Vagina (tissue), 2 donors: ENCODE data around the gene BTLA. TPM values are rescaled to one million over a fixed set of nuclear protein-coding genes. Genes with fewer than 3 reads are reported as not detected.
"Not testable (repeated sequence)": the region's sequence is repeated elsewhere in the genome, so short reads cannot be mapped to it uniquely, and the experiment has no call there.

Experiments
- DNase-seq, 2 donors: peaks; one replicate each; pipeline ENCODE4 v3.0.0-alpha.2; 2017; ENCODE audit errors: extremely low spot score in 2 of 2
- H3K27ac ChIP-seq: fragments of 200-600 bp; sonication (generic); one replicate; pipeline ENCODE4 v1.5.1; 2019
- H3K27me3 ChIP-seq: fragments of 200-600 bp; sonication (generic); one replicate; pipeline ENCODE4 v1.5.1; 2019
- H3K36me3 ChIP-seq, 2 donors: fragments of 200-600 bp; sonication (generic); one replicate each; pipeline ENCODE4 v1.5.1; 2017 to 2019
- H3K4me1 ChIP-seq: fragments of 200-600 bp; sonication (generic); one replicate; pipeline ENCODE4 v1.5.1; 2019
- H3K4me3 ChIP-seq, 2 donors: fragments of 200-600 bp; sonication (generic); 1 replicate in 1 of 2; 2 replicates in 1 of 2; pipeline ENCODE4 v1.5.1; 2016 to 2019
- H3K9me3 ChIP-seq: fragments of 200-600 bp; sonication (generic); one replicate; pipeline ENCODE4 v1.5.1; 2019
- POLR2A ChIP-seq, 2 donors: fragments of 450-650 bp; IDR thresholded peaks; one replicate each; pipeline ENCODE4 v1.6.1; 2017; ENCODE audit warnings: antibody characterized with exemption in 2 of 2, mild to moderate bottlenecking in 2 of 2, moderate library complexity in 2 of 2
- POLR2AphosphoS5 ChIP-seq, 2 donors: sonication (generic); formaldehyde crosslinking; IDR thresholded peaks; one replicate each; pipeline ENCODE4 v1.9.0; 2017; ENCODE audit warnings: antibody characterized with exemption in 2 of 2, mild to moderate bottlenecking in 2 of 2, low read depth in 1 of 2; ENCODE audit not compliant: insufficient read depth in 1 of 2
- intact Hi-C: fragments of 100-400 bp; cut with DNase I; formaldehyde crosslinking; loops from one replicate; pipeline ENCODE4 v1.15.1; 2023
- total RNA-seq: library from RNA; depleted of rRNA; stranded (reverse); fragments of >200 nt; gene quantifications from one replicate; pipeline ENCODE4 v1.2.3, GENCODE V29; 2016
- TF ChIP-seq, protein P1 (sequence below), 3 experiments: fragments of 450-650 bp in 2 of 3; fragments of 200-600 bp in 1 of 3; sonication (generic) in 1 of 3; IDR thresholded peaks; one replicate each; pipeline ENCODE4 v1.5.1; 2017 to 2019; ENCODE audit warnings: antibody characterized with exemption in 3 of 3, mild to moderate bottlenecking in 2 of 3, moderate library complexity in 2 of 3

BTLA gene
- total RNA-seq, 1 donor from 2014 or later, result 3.2 TPM

DNA sequence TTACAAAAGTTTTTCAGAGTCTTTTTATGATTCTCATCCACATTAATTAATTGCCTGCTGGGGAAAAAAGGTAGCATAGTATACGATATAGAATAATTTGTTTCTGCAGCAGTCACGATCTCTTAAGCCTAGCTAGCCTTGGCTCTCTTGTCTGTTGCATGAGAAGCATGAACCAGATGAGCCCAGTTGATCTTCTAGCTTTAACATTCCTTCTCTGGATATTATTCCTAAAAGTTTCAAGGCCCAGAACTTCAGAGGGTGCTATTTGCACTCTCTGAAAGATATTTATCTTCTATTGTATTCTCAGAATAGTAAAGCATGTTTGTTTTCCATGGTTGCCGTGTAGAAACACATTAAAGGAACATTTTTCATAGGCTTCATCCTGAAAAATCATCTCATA is 69.3 kb downstream of the BTLA start:
- H3K27ac ChIP-seq, result no peak overlapping the region
- H3K4me3 ChIP-seq, result no peak overlapping the region
- intact Hi-C loops, result no loop called here
- DNase-seq, result no peak
- TF ChIP-seq, protein P1, sequence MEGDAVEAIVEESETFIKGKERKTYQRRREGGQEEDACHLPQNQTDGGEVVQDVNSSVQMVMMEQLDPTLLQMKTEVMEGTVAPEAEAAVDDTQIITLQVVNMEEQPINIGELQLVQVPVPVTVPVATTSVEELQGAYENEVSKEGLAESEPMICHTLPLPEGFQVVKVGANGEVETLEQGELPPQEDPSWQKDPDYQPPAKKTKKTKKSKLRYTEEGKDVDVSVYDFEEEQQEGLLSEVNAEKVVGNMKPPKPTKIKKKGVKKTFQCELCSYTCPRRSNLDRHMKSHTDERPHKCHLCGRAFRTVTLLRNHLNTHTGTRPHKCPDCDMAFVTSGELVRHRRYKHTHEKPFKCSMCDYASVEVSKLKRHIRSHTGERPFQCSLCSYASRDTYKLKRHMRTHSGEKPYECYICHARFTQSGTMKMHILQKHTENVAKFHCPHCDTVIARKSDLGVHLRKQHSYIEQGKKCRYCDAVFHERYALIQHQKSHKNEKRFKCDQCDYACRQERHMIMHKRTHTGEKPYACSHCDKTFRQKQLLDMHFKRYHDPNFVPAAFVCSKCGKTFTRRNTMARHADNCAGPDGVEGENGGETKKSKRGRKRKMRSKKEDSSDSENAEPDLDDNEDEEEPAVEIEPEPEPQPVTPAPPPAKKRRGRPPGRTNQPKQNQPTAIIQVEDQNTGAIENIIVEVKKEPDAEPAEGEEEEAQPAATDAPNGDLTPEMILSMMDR (IDR thresholded peaks at IDR 0.05), result no peak
- no peaks in the 10 kb centered on the region for H3K9me3 ChIP-seq
- no peaks in the 10 kb centered on the region for H3K27me3 ChIP-seq
- no peaks in the 10 kb centered on the region for H3K4me1 ChIP-seq
- H3K36me3 ChIP-seq, result no peaks in the 10 kb centered on the region

DNA sequence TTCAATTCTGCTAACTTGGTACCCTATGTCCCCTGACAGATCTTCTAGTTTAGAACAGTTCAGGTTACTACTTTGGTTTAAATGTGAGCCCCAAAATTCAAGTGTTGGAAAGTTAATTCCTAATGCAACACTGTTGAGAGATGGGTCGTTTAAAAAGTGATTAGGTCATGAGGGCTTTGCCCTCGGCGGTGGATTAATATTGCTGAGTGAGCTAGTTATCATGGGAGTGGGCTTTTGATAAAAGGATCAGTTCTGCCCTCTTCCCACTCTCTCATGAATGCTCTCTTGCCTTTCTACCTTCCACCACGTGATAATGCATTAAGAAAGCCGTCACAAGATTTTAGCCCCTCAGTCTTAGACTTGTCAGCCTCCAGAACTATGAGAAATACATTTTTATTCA is 72.1 kb downstream of the BTLA start:
- Histone ChIP-seq H3K4me3 (no peak overlapping the region), H3K27ac (no peak overlapping the region), H3K4me1 (no peaks in the 10 kb centered on the region), H3K36me3 (no peaks in the 10 kb centered on the region), H3K27me3 (no peaks in the 10 kb centered on the region), H3K9me3 (no peaks in the 10 kb centered on the region)
- no peak for DNase-seq
- no peak for TF ChIP-seq POLR2AphosphoS5 (IDR thresholded peaks at IDR 0.05; ENCODE audit: insufficient read depth in 1 of 2, low read depth in 1 of 2)
- no peak for TF ChIP-seq POLR2A (IDR thresholded peaks at IDR 0.05)
- TF ChIP-seq, protein P1 (IDR thresholded peaks at IDR 0.05), result no peak
- intact Hi-C loops, result no loop called here

DNA sequence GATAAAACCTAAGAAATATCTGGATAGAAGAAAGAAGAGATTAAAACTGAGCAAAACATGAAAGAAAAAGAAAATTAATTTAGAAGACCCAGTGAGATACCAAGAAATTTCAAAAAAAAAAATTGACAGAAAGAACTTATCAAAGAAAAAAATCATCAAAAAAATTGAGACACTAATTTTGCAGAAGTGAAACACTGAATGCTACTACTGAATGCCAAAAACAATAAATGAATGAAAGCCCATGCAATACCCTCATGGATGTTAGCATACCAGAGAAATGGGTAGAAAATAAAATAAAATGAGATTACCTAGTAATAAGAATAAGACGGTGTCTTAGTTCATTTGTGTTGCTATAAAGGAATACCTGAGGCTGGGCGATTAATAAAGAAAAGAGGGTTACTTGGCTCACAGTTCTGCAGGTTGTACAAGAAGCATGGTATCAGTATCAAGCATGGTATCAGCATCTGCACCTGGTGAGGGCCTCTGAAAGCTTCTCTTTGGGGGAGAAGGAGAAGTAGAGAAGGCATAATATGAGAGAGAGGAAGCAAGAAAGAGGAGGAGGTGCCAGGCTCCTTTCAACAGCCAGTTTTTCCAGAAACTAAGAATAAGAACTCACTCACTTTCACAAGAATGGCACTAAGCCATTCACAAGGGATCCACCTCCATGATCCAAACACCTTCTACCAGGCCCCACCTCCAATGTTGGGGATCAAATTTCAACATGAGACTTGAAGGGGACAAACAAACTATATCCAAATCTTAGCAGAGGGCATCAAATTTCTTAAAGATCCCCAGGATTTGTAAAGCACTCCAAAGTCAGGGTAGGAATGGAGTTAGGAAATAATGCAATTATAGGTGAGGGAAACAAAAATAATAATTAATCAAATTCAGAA is 73.2 kb downstream of the BTLA start:
- Histone ChIP-seq H3K36me3 (no peaks in the 10 kb centered on the region), H3K9me3 (no peaks in the 10 kb centered on the region), H3K27ac (no peak overlapping the region), H3K4me3 (no peak overlapping the region), H3K4me1 (no peaks in the 10 kb centered on the region), H3K27me3 (no peaks in the 10 kb centered on the region)
- TF ChIP-seq, protein P1 (IDR thresholded peaks at IDR 0.05), result no peak
- no peak for TF ChIP-seq POLR2AphosphoS5 (IDR thresholded peaks at IDR 0.05; ENCODE audit: insufficient read depth in 1 of 2, low read depth in 1 of 2)
- no peak for TF ChIP-seq POLR2A (IDR thresholded peaks at IDR 0.05)
- intact Hi-C loops, result no loop called here
- no peak for DNase-seq

DNA sequence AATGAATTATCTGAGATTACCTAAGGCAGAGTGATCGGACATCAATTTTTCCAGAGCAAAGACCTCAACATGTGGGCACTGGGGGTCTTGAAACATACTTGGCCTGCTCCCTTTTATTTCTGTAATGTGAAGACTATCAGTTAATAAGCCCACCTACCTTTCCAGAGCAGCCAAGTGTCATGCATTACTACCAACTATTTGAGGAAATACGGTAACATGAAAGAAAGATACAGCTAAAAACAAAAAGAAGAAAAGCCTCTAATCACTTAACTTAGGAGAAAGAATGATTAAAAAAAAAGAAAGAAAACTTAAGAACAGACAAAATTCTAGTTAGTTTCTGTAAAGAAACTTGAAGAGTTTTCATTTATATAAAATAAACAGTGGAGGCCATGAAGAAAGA is 73.9 kb downstream of the BTLA start:
- Histone ChIP-seq H3K27me3 (no peaks in the 10 kb centered on the region), H3K27ac (no peak overlapping the region), H3K36me3 (no peaks in the 10 kb centered on the region), H3K4me1 (no peaks in the 10 kb centered on the region), H3K9me3 (no peaks in the 10 kb centered on the region), H3K4me3 (no peak overlapping the region)
- TF ChIP-seq, protein P1 (IDR thresholded peaks at IDR 0.05), result no peak
- TF ChIP-seq POLR2AphosphoS5 (IDR thresholded peaks at IDR 0.05; ENCODE audit: insufficient read depth in 1 of 2, low read depth in 1 of 2) (no peak), POLR2A (IDR thresholded peaks at IDR 0.05) (no peak)
- no peak for DNase-seq
- intact Hi-C loops, result no loop called here

DNA sequence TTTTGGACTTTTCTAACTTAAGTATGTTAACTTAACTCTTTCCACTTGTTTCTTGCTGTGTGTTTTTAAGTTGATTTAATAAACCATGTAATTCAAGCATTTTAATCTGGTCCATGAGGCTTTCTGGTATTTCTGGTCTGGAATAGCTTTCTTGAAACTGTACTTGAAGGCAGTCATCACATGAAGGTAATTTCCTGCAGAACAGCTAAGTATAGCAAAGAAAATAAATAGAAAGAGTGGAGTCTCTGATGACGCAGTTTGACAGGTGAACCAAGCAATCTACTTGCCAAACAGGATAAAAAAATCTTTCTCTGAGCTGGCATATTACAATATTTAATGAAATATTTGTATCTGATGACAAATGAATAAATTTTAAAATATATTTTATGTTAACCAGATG is 74.9 kb downstream of the BTLA start:
- H3K36me3 ChIP-seq, result no peaks in the 10 kb centered on the region
- intact Hi-C loops, result no loop called here
- TF ChIP-seq POLR2A (IDR thresholded peaks at IDR 0.05), result no peak
- TF ChIP-seq, protein P1 (IDR thresholded peaks at IDR 0.05), result no peak
- no peak for TF ChIP-seq POLR2AphosphoS5 (IDR thresholded peaks at IDR 0.05; ENCODE audit: insufficient read depth in 1 of 2, low read depth in 1 of 2)
- H3K27me3 ChIP-seq, result no peaks in the 10 kb centered on the region
- no peaks in the 10 kb centered on the region for H3K4me1 ChIP-seq
- no peaks in the 10 kb centered on the region for H3K9me3 ChIP-seq
- H3K4me3 ChIP-seq, result no peak overlapping the region
- H3K27ac ChIP-seq, result no peak overlapping the region
- no peak for DNase-seq

DNA sequence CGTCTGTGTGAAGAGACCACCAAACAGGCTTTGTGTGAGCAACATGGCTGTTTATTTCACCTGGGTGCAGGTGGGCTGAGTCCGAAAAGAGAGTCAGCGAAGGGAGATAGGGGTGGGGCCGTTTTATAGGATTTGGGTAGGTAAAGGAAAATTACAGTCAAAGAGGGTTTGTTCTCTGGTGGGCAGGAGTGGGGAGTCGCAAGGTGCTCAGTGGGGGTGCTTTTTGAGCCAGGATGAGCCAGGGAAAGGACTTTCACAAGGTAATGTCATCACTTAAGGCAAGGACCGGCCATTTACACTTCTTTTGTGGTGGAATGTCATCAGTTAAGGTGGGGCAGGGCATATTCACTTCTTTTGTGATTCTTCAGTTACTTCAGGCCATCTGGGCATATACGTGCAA is 76.4 kb downstream of the BTLA start:
- H3K4me3 ChIP-seq, H3K4me1 ChIP-seq, H3K9me3 ChIP-seq, intact Hi-C loops, H3K27ac ChIP-seq, H3K27me3 ChIP-seq, H3K36me3 ChIP-seq, DNase-seq: not testable (repeated sequence)

DNA sequence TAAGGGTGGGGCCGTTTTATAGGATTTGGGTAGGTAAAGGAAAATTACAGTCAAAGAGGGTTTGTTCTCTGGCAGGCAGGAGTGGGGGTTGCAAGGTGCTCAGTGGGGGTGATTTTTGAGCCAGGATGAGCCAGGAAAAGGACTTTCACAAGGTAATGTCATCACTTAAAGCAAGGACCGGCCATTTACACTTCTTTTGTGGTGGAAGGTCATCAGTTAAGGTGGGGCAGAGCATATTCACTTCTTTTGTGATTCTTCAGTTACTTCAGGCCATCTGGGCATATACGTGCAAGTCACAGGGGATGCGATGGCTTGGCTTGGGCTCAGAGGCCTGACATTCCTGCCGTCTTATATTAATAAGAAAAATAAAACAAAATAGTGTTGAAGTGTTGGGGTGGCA is 80.7 kb downstream of the BTLA start:
- H3K4me1 ChIP-seq, intact Hi-C loops, DNase-seq, H3K9me3 ChIP-seq, H3K27ac ChIP-seq, H3K36me3 ChIP-seq, H3K4me3 ChIP-seq, H3K27me3 ChIP-seq: not testable (repeated sequence)
